SHP77 treated with DMSO at 0.1 percent for 48 hours (cell line): Measurements from ENCODE around the gene RUSC1.

Experiments
- DNase-seq: peaks from one replicate; lab custom pipeline; 2025; lab: John Stamatoyannopoulos, UW

Gene RUSC1

GRCh38 chr1:155295183-155295941 lies 25.3 kb upstream of the RUSC1 start:
- DNase-seq: no peak

GRCh38 chr1:155295942-155296267 lies 24.8 kb upstream of the RUSC1 start:
- no peak for DNase-seq

DNA sequence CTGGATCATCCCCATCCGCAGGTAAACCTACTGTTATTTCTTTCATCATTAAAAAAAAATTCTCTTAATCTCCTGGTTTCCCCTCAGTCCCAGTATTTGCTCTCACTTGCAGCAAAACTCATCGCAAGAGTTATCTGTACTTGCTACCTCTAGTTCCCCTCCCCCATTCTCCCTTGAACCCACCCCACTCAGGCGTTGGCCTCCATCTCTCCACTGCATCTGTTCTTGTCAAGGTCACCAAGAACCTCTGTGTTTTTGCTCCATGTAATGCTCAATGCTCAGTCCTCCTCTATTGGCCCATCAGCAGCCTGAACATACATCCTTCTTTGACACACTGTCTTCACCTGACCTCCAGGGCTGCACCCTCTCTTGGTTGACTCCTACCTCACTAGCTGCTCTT lies 24.0 kb upstream of the RUSC1 start:
- no peak for DNase-seq

DNA sequence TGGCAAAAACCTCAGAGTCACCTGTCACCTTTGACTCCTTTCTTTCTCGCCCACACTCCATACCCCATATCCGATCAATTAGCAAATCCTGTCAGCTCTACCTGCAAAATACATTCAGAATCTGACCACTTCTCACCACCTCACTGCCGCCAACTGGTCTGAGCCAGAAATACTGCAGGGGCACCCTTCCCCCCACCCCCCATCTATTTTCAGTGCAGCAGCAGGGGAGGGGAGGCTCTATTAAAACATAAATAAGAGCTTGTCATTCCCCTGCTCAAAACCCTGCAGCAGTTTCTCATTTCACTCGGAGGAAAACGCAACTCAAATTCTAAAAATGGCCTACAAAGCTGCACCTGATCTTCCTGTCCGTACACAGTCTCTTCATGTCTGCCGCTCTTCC lies 23.3 kb upstream of the RUSC1 start:
- no peak for DNase-seq

- no peak for DNase-seq
Observed at GRCh38 chr1:155300024-155300423, 20.7 kb upstream of the RUSC1 start.

DNA sequence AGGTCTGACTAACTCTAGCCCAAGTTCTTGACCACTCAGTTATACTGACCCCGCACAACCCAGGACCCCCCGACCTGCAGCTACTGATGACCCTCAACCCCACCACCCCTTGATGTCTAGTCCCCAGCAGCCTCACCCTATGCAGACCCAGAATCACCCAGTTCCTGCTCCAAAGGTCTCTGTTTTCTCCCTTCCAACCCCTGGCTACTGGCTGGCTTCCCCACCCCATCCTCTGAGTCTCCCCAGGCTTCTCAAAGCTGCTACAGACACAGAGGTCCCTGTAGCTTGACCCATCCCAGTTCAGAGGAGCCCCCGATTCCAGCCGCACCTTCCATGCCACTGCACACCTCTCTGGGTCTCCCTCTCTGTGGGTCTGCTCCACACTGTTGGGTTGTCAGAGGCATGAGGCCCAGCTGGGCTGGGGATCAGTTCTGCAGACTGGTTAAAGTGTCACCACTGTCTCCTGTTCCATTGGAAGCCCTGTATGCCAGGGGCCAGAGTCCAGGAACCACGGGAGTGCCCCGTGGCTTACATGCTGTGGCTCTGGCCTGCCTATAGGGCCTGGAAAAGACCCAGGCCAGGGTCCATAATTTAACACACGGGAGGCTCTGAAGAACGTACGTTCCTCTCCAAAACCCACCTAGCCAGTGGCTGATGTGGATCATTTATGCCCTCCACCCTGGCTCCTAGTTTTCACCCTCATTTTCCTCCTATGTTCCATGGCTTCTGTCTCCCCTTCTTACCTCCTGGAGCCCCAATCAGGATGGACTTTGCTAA lies 20.0 kb upstream of the RUSC1 start:
- no peak for DNase-seq

DNA sequence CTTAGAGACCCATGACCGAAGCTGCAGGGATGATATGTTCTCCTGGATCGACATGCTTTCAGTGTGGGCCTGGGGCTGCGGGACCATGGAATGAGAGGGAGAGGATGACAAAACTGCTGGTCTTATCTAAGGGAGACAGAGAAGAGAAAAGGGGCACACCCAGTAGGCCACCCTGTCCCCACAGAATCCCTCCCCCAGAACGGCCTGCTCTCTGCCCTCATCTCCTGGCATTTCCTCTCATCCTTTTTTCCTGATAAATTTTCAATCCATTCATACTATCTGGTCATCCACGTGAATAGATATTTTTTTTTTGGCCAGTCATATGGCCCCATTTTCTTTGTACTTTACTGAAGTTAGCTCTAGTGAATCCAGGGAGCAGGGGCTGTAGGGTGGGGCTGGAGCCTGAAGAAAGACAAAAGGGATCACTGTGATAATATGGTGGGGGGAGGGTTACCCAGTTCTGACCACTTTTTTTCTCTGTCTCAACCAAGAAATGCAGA lies 19.3 kb upstream of the RUSC1 start, which contains the start of gene PKLR:
Gene PKLR, minus strand, starts transcription at position 97 of the 500 bp plus-strand sequence. Its CDS starts 43 bp downstream, at position 54.
- DNase-seq: no peak

DNA sequence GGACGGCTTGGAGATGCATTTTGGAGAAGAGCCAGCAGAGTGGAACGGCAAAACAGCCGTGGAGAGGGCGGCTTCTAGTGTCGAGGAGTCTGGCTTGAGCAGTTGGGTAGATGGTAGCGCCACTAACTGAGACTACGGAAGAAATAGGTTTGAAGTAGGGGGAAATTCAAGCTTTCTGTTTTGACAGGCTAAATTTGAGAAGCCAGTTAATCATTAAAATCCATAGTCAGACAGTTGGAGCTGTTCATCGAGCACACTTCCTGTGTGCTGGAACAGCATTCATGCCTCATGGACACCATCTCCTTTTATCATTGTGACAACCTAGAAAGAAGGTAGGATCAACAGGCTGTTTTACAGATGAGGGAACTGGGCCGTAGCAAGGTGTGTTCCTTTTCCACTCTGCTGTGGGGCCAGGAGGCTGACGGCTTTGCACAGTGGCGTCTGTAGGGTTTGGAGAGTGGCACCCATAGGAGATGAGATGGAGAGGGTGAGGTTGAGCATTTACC lies 16.1 kb upstream of the RUSC1 start:
- no peak for DNase-seq

DNA sequence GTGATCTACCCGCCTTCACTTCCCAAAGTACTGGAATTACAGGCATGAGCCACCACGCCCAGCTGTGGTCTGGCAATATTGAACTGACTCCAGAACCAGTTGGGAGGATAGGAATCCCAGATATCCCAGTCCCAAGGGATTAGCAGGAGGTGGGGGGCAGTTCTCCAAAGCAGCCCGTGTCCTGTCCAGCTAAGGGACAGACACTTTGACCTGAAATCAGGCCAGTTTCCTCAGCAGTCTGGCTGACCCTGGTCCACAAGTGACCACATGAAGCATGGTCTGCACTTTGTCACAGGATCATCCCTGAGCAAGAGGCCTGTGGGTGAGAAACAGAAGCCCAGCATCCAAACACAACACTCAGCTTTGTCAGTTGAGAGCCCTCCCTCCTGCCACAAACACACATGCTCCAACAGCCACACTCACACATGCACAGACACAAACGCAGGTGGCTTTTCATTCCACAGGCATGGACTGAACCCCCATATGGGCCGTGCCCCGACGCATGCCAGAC lies 14.8 kb upstream of the RUSC1 start:
- no peak for DNase-seq

DNA sequence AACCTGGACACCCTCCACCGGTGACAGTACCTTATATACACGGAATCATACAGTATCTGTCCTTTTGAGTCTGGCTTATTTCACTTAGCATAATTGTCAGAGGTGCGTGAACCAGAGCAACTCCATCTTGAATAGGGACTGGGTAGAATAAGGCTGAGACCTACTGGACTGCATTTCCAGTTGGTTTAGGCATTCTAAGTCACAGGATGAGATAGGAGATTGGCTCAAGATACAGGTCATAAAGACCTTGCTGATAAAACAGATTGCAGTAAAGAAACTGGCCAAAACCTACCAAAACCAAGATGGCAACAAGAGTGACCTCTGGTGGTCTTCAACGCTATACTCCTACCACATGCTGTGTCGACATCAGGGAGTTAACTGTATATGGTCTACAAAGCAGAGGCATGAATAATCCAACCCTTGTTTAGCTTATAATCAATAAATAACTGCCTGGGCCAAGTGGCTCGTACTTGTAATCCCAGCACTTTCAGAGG lies 13.4 kb upstream of the RUSC1 start:
- peak; percentile 52 for DNase-seq

- peak; percentile 100 for DNase-seq
Observed at GRCh38 chr1:155308493-155309422, 11.9 kb upstream of the RUSC1 start, which contains the start of gene FDPS. FDPS (plus strand) TSS chr1:155308866; CDS start chr1:155309790, 924 bp downstream.

DNA sequence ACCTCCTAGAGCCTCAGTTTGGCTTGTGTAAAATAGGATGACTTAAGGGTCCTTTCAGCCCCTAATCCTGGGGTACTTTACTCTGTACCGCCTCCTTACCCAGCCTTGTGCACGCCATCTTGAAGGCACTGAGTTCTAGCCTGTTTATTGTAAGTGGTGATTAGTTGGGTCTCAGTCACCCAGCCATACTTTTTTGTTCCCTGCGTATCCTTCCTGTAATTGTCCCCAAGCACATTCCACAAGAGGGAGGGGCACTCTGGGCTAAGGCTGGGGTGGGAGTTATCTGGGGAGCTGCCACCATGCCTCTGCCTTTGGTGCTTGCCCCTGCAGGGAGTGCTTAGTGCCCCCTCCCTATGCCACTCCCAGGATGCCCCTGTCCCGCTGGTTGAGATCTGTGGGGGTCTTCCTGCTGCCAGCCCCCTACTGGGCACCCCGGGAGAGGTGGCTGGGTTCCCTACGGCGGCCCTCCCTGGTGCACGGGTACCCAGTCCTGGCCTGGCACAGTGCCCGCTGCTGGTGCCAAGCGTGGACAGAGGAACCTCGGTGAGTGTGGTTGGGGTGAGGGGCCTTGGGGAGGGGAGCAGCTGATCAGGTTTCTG lies 11.2 kb upstream of the RUSC1 start:
- DNase-seq: no peak

- no peak for DNase-seq
Observed at GRCh38 chr1:155313261-155313660, 7.4 kb upstream of the RUSC1 start.

- no peak for DNase-seq
Observed at GRCh38 chr1:155316922-155317321, 3.8 kb upstream of the RUSC1 start.

- no peak for DNase-seq
Observed at GRCh38 chr1:155318082-155318481, 2.6 kb upstream of the RUSC1 start.

DNA sequence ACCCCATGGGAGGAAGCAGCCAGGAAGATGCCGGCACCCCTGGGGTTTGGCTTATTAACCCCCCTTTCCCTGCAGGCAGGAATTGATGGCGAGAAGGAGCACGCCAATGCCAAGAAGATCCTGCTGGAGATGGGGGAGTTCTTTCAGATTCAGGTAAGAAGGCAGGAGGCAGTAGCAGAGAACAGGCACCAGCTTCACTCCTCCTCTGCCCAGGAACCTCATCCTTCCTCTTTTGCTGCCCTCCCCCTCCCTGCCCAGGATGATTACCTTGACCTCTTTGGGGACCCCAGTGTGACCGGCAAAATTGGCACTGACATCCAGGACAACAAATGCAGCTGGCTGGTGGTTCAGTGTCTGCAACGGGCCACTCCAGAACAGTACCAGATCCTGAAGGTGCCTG lies 1.2 kb upstream of the RUSC1 start:
- DNase-seq: no peak

DNA sequence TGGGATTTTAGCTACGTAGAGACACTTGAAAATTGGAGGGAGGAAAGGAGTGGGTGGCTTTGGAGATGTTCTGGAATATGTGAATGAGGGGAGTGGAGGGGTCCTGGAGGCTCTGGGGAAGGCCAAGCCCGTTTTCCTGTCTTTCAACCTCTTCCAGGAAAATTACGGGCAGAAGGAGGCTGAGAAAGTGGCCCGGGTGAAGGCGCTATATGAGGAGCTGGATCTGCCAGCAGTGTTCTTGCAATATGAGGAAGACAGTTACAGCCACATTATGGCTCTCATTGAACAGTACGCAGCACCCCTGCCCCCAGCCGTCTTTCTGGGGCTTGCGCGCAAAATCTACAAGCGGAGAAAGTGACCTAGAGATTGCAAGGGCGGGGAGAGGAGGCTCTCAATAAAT lies 442 bp upstream of the RUSC1 start:
- DNase-seq: no peak

DNA sequence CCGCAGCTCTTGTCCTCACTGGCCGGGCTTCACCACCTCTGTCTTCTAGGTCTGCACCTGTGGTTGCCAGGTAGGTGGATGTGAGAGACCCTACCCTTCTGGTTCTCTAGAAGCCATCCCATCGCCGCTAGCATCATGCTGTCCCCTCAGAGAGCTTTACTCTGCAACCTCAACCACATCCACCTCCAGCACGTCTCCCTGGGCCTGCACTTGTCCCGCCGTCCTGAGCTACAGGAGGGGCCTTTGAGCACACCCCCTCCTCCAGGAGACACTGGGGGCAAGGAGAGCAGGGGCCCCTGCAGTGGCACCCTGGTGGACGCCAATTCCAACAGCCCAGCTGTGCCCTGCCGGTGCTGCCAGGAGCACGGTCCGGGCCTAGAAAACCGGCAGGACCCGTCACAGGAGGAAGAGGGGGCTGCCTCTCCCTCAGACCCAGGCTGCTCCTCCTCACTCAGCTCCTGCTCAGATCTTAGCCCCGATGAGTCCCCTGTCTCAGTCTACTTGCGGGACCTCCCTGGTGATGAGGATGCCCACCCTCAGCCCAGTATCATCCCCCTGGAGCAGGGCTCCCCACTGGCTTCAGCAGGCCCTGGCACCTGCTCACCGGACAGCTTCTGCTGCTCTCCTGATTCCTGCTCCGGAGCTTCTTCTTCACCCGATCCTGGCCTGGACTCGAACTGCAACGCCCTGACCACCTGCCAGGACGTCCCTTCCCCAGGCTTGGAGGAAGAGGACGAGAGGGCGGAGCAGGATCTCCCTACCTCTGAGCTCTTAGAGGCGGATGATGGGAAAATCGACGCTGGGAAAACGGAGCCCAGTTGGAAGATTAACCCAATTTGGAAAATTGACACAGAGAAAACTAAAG lies 1.2 kb downstream of the RUSC1 start:
- DNase-seq: peak; percentile 49

DNA sequence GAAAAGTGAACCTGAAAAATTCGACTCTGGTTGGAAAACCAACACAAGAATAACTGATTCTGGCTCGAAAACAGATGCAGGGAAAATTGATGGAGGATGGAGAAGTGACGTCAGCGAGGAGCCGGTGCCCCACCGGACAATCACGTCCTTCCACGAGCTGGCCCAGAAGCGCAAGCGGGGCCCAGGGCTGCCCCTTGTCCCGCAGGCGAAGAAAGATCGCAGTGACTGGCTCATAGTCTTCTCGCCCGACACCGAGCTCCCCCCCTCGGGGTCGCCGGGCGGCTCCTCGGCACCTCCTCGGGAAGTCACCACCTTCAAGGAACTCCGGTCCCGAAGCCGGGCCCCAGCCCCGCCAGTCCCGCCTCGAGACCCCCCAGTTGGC lies 1.9 kb downstream of the RUSC1 start:
- DNase-seq: no peak
